HG02885 (cell line): ENCODE data around the gene SRSF8.

Source experiments
- ATAC-seq: cut with Tn5 transposase; IDR thresholded peaks from one replicate; pipeline ENCODE4 v1.9.1; 2021; ENCODE audit warnings: mild to moderate bottlenecking; ENCODE audit not compliant: unreplicated experiment, poor library complexity

Gene SRSF8

DNA sequence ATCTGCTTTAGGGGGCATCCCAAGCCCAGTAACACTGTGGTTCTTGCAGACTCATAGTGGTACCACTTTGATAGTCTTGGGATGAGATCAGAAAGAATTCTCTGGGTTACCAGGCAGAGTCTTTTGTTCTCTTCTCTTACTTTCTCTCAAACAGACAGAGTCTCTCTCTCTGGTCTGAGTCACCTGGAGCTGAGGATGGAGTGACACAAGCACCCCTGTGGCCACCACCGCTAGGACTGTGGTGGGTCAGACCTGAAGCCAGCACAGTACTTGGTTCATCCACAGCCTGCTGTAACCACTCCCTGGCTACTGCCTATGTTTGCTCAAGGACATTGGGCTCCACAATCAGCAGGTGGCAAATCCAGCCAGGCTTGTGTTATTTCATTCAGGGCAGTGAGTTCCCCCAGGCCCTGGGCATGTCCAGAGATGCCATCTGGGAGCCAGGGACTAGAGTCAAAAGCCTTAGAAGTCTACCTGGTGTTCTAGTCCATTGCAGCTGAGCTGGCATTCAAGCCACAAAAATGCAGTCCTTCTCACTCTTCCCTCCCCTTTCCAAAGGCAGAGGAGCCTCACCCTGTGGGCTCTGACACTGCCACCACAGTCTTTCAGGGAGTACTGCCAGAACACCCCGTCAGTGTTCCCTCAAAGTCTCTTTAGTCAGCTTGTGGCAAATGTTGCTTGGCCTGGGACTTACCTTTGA, 52.8 kb downstream of the SRSF8 start:
- ATAC-seq = no peak
